Ishikawa (cell line): ENCODE results near the gene DNAAF8.

Experiments
- CEBPB ChIP-seq: IDR thresholded peaks from 2 replicates; pipeline ENCODE4 v1.6.1; 2012
- CREB1 ChIP-seq: IDR thresholded peaks from 2 replicates; pipeline ENCODE4 v1.6.1; 2012; ENCODE audit warnings: low read depth
- EGR1 ChIP-seq: IDR thresholded peaks from 2 replicates; pipeline ENCODE4 v1.6.1; 2012
- EP300 ChIP-seq: IDR thresholded peaks from 2 replicates; pipeline ENCODE4 v1.6.1; 2012; ENCODE audit warnings: borderline replicate concordance
- FOXM1 ChIP-seq: IDR thresholded peaks from 2 replicates; pipeline ENCODE4 v1.6.1; 2012; ENCODE audit warnings: low read depth, borderline replicate concordance
- RAD21 ChIP-seq: IDR thresholded peaks from 2 replicates; pipeline ENCODE4 v1.6.1; 2012; ENCODE audit warnings: low read depth
- TAF1 ChIP-seq: IDR thresholded peaks from 2 replicates; pipeline ENCODE4 v1.6.1; 2012; ENCODE audit warnings: low read depth, mild to moderate bottlenecking
- TCF12 ChIP-seq: IDR thresholded peaks from 2 replicates; pipeline ENCODE4 v1.6.1; 2012; ENCODE audit warnings: low read depth
- TEAD4 ChIP-seq: IDR thresholded peaks from 2 replicates; pipeline ENCODE4 v1.6.1; 2012
- YY1 ChIP-seq: IDR thresholded peaks from 2 replicates; pipeline ENCODE4 v1.6.1; 2012; ENCODE audit warnings: low read depth
- ZBTB7A ChIP-seq: IDR thresholded peaks from 2 replicates; pipeline ENCODE4 v1.6.1; 2012; ENCODE audit warnings: low read depth
- TF ChIP-seq, protein P1 (sequence below): IDR thresholded peaks from 2 replicates; pipeline ENCODE4 v1.6.1; 2012; ENCODE audit warnings: low read depth, mild to moderate bottlenecking
- TF ChIP-seq, protein P2 (sequence below): IDR thresholded peaks from 2 replicates; pipeline ENCODE4 v1.6.1; 2012
- TF ChIP-seq, protein P3 (sequence below): IDR thresholded peaks from 2 replicates; pipeline ENCODE4 v1.6.1; 2012

DNA sequence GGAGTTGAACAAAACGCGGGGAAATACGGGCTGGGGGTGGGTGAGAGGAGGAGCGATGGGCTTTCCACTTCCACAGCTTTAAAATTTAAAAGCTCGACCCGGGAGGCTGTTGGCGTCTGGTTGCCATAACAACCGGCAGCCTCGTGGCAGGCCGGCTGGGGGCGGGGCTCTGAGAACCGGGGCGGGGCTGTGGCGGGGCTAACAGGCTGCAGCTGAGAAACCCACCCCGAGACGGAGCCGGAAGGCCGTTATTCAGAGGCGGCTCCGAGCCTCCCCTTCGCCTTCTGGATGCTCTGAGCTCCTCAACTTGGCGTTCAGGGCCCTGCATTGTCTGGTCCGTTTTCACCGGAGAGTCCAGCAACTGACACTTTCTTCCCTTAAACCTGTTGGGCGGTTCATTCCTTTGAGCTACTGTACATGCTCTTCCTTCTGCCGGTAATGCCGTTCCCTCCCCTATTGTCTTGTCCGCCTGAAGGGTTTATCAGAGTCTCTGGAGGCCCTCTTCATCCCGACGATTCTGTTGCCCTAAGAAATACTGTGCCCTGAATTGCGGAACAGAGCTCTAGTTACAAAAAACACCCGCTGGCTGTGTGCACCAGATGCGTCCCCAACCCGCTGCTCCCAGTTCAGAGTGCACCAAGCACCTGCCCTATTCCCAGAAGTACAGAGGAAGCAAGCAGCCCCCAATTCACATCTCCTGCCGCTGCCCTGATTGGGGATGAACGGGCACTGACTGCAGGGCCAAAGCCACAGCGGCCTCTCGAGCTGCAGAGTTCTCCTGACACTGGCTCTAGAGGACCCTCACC is 596 bp downstream of the DNAAF8 start:
- no peak for TF ChIP-seq RAD21
- no peak for TF ChIP-seq YY1
- no peak for TF ChIP-seq EGR1
- TF ChIP-seq, protein P1, sequence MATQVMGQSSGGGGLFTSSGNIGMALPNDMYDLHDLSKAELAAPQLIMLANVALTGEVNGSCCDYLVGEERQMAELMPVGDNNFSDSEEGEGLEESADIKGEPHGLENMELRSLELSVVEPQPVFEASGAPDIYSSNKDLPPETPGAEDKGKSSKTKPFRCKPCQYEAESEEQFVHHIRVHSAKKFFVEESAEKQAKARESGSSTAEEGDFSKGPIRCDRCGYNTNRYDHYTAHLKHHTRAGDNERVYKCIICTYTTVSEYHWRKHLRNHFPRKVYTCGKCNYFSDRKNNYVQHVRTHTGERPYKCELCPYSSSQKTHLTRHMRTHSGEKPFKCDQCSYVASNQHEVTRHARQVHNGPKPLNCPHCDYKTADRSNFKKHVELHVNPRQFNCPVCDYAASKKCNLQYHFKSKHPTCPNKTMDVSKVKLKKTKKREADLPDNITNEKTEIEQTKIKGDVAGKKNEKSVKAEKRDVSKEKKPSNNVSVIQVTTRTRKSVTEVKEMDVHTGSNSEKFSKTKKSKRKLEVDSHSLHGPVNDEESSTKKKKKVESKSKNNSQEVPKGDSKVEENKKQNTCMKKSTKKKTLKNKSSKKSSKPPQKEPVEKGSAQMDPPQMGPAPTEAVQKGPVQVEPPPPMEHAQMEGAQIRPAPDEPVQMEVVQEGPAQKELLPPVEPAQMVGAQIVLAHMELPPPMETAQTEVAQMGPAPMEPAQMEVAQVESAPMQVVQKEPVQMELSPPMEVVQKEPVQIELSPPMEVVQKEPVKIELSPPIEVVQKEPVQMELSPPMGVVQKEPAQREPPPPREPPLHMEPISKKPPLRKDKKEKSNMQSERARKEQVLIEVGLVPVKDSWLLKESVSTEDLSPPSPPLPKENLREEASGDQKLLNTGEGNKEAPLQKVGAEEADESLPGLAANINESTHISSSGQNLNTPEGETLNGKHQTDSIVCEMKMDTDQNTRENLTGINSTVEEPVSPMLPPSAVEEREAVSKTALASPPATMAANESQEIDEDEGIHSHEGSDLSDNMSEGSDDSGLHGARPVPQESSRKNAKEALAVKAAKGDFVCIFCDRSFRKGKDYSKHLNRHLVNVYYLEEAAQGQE: no peak
- TF ChIP-seq FOXM1: no peak
- TF ChIP-seq TCF12: no peak
- no peak for TF ChIP-seq EP300
- TF ChIP-seq CREB1: no peak
- TF ChIP-seq, protein P2, sequence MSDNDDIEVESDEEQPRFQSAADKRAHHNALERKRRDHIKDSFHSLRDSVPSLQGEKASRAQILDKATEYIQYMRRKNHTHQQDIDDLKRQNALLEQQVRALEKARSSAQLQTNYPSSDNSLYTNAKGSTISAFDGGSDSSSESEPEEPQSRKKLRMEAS: no peak
- TF ChIP-seq CEBPB: no peak
- TF ChIP-seq TEAD4: no peak
- no peak for TF ChIP-seq TAF1
- no peak for TF ChIP-seq ZBTB7A
- TF ChIP-seq, protein P3, sequence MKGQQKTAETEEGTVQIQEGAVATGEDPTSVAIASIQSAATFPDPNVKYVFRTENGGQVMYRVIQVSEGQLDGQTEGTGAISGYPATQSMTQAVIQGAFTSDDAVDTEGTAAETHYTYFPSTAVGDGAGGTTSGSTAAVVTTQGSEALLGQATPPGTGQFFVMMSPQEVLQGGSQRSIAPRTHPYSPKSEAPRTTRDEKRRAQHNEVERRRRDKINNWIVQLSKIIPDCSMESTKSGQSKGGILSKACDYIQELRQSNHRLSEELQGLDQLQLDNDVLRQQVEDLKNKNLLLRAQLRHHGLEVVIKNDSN: no peak
